IPS-15b (cell line): ENCODE measurements around the gene ZNF280D.

Experiments
- H3K27me3 ChIP-seq: one replicate; pipeline ENCODE4 v1.6.1; 2013; ENCODE audit warnings: low read length; ENCODE audit not compliant: control insufficient read depth, insufficient read depth
- H3K36me3 ChIP-seq: one replicate; pipeline ENCODE4 v1.6.1; 2013; ENCODE audit warnings: low read length; ENCODE audit not compliant: control insufficient read depth, insufficient read depth
- H3K4me1 ChIP-seq: one replicate; pipeline ENCODE4 v1.6.1; 2013; ENCODE audit warnings: mild to moderate bottlenecking, low read length; ENCODE audit not compliant: control insufficient read depth, insufficient read depth
- H3K4me3 ChIP-seq: one replicate; pipeline ENCODE4 v1.5.1; 2013; ENCODE audit warnings: low read depth, low read length
- H3K9ac ChIP-seq: one replicate; pipeline ENCODE4 v1.6.1; 2013; ENCODE audit warnings: low read depth, mild to moderate bottlenecking, low read length
- H3K9me3 ChIP-seq: one replicate; pipeline ENCODE4 v1.6.1; 2013; ENCODE audit warnings: mild to moderate bottlenecking, low read length; ENCODE audit not compliant: control insufficient read depth, insufficient read depth

Gene ZNF280D

DNA sequence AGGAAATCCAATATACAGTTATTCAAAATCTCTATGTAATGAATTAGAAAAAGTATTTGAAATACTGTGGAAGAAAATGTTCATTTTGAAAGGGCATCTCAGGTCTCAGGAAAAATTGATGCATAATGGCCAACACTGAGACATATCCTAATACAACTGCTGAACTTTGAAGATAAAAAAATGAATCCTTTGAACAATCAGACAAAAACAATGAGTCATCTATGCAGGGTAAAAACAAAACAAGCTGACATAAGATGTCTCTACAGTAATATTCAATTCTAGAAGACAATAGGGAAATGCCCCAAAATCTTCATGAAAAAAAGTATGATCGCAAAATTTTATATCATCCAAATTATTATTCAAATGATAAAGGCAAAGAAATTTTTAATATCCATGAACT is 34.0 kb upstream of the ZNF280D start:
- Histone ChIP-seq H3K9me3 (no peaks in the 10 kb centered on the region), H3K27me3 (no peaks in the 10 kb centered on the region), H3K9ac (no peak overlapping the region), H3K4me1 (no peaks in the 10 kb centered on the region), H3K4me3 (no peak overlapping the region), H3K36me3 (no peaks in the 10 kb centered on the region)

DNA sequence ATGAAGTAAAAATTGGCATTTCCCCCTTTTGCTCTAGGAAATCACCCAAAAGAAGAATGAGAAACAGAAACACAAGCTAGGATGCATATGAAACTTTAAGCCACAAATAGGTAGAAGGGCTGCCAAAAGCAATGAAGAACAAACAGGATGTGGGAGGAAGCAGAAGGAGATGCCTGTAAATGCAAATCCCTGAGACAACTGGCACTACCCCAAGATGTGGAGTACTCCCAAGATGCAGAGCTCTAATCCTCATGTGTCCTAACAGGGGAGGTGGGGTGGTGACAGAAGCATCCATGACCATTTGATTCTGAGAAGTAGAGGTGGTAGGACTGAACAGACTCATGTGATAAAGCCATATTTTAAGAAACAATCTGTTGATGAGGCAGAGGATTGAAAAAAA is 31.9 kb upstream of the ZNF280D start:
- H3K36me3 ChIP-seq = no peaks in the 10 kb centered on the region

DNA sequence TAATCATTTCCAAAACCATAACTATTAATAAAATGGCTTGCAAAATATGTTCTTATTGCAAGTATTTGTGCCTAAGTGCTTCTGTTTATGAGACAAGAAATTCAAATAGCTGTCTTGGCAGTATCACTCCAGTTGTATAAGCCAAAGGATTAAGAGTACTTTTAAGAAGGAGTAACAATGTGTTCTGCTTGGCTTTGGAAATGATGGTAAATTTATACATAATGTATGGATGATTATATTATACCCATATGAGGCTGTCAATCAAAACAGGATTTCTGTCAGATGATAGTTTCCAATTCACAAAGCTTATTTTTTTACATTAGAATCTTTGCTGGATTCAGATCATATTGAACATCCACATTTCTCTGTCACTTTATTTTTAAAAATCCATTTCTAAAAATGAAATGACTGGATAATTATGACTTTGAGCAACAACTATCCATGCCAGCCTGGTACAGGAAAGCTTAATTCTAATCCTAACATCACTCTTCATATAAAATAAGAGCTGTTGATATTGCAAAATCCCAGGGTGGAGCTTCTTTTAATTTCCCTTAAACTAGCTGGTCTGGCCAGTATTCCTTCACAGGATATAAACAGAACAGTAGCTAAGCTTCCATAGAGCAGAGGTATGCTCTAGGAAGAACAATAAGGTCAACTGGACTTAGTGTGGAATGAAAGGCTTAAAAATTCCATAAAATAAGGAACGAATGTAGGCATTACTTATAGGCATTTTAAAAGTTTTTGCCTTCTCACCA is 30.0 kb upstream of the ZNF280D start:
- H3K4me1 ChIP-seq = peaks cover 2% of the 10 kb centered on the region
- no peaks in the 10 kb centered on the region for H3K27me3 ChIP-seq
- H3K4me3 ChIP-seq = no peak overlapping the region
- H3K36me3 ChIP-seq = no peaks in the 10 kb centered on the region
- no peaks in the 10 kb centered on the region for H3K9me3 ChIP-seq
- no peak overlapping the region for H3K9ac ChIP-seq

More for the DNA sequence above, 31.9 kb upstream of the ZNF280D start:
- Histone ChIP-seq H3K4me1 (no peaks in the 10 kb centered on the region), H3K9me3 (no peaks in the 10 kb centered on the region), H3K9ac (no peak overlapping the region), H3K27me3 (no peaks in the 10 kb centered on the region), H3K4me3 (no peak overlapping the region)

DNA sequence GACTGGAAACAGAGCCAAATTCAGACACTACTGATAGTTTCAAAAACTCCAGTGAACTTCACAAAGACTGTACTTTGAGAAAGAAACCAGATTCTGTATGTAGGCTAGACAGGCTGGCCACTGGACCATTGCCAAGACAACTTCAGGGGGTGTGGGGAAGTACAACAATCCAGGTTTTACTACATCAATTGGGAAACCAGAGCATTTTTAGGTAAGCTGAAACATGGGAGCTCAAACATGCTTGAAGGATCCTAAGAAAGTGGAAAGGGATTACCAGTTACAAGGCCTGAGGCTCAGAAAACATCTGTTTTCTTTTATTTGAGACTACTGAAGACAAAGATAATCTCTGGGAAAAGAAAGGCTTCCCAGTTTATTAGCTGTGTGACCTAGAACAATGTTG is 26.9 kb upstream of the ZNF280D start:
- no peaks in the 10 kb centered on the region for H3K36me3 ChIP-seq
- no peak overlapping the region for H3K4me3 ChIP-seq
- H3K9me3 ChIP-seq = no peaks in the 10 kb centered on the region
- no peak overlapping the region for H3K9ac ChIP-seq
- H3K27me3 ChIP-seq = no peaks in the 10 kb centered on the region
- H3K4me1 ChIP-seq = peaks cover 2% of the 10 kb centered on the region

DNA sequence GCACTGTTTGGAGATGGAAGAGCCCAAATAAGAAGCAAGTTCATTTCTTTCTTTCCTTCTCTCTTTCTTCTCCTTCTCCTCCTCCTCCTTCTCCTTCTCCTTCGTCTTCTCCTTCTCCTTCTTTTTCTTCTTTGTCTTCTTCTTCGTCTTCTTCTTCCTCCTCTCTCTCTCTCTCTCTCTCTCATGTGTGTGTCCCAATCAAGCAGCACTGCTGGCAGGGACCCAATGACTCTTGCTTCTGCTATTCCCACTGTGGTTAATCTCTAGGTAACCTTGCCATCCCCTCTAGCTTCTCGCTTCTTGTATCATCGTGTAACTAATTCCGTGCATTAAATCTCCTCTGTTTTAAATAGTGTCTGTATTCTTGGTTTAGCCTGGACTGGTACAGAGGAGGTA is 26.1 kb upstream of the ZNF280D start:
- H3K36me3 ChIP-seq = no peaks in the 10 kb centered on the region
- no peaks in the 10 kb centered on the region for H3K27me3 ChIP-seq
- no peak overlapping the region for H3K4me3 ChIP-seq
- no peaks in the 10 kb centered on the region for H3K9me3 ChIP-seq
- H3K4me1 ChIP-seq = peaks cover 2% of the 10 kb centered on the region
- no peak overlapping the region for H3K9ac ChIP-seq

DNA sequence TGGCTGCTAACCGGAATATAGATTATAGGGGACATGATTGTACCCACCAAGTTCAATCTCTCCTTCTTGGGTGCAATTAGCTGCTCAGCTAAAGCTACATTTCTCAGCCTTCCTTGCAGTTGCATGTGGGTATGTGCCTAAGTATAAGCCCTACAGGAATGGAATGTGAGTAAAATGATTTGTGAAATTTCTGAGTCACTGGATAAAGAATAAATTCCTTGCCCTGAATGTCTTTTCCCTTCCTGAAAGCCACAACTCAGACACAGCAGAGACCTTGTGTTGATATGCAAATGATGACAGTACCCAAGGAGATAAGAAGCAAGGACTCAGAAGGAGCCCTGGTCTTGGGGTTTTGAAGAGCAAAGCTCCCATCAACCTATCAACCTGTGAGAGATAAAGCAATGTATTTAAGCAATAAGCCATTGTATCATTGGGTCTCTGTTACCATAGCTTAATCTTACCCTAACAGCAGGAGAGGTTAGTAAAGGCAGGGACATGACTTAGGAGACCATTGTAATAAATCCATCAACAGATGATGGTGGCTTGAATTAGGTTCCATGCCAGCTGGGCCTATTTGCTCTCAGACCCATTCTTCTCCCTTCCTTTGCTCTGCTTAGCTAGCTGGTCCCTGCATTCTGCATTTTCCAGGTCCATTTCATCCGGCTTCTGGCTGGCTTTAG is 25.6 kb upstream of the ZNF280D start:
- no peak overlapping the region for H3K4me3 ChIP-seq

DNA sequence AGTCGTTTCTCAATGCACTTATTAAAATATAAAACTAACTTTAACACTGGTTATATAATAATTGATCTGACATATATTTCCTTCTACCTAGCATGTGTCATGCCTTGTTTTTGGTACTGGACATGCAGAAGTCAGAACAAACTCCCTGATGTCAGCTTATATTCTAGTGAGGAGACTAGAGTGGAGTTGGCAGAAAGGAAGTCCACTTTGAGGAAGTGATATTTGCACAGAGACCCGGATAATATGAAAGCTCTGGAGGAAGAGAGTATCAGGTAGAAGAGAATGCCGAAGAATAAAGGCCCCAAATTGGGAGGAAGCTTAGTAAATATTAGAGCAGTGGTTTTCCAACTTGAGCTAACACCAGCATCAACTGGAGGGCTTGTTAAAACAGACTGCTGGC is 24.6 kb upstream of the ZNF280D start:
- H3K36me3 ChIP-seq = no peaks in the 10 kb centered on the region
- peaks cover 2% of the 10 kb centered on the region for H3K4me1 ChIP-seq
- no peaks in the 10 kb centered on the region for H3K27me3 ChIP-seq
- no peaks in the 10 kb centered on the region for H3K9me3 ChIP-seq
- H3K9ac ChIP-seq = no peak overlapping the region
- no peak overlapping the region for H3K4me3 ChIP-seq

More for the DNA sequence above, 25.6 kb upstream of the ZNF280D start:
- H3K9ac ChIP-seq = no peak overlapping the region
- H3K4me1 ChIP-seq = peaks cover 2% of the 10 kb centered on the region
- no peaks in the 10 kb centered on the region for H3K27me3 ChIP-seq
- no peaks in the 10 kb centered on the region for H3K9me3 ChIP-seq
- no peaks in the 10 kb centered on the region for H3K36me3 ChIP-seq

DNA sequence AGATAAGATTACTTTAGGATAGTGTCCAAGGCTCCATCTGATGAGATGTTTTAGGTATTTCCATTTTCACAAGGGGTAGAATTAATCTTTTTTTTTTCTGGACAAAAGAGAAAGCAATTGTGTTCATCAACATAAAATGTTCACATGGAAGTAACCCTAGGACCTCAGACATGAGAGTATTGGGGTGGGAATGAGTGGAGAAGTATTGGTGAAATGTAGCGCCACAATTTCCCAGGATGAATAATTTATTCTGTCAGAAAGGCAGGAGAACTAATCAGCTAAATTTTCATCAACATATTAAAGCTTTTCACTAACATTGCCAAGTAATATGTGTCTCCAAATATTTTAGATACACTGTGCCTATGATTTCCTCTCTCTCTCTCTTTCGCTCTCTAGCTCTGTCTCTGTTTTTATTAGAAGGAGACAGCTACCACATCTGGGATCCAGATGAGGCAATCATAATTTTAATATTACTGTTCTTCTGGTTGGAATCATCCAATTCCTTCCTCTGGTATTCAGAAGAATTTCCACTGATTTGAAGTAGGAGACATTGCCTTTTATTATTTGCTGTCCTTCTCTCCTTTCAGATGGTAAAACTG is 21.6 kb upstream of the ZNF280D start:
- Histone ChIP-seq H3K27me3 (no peaks in the 10 kb centered on the region), H3K36me3 (no peaks in the 10 kb centered on the region), H3K4me1 (peaks cover 2% of the 10 kb centered on the region), H3K9me3 (no peaks in the 10 kb centered on the region), H3K4me3 (no peak overlapping the region), H3K9ac (no peak overlapping the region)

DNA sequence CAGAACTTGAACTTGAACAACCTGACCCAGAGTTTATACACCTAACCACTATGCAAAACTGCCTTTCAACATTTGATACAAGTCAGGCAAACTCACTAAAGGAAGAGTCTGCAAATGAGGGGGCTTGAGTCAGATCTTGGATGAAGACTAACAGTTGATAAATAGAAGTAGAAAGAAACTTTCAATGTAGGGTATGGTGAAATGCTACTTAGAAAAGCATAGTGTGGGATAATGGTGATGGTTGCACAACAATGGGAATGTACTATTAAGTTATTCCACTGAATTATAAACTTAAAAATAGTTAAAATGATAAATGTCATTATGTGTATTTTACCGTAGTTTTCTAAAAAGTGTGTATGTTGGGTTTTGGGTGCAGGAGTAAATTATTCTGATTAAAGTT is 19.7 kb upstream of the ZNF280D start:
- H3K4me1 ChIP-seq = no peaks in the 10 kb centered on the region
- no peak overlapping the region for H3K9ac ChIP-seq
- H3K9me3 ChIP-seq = no peaks in the 10 kb centered on the region
- H3K27me3 ChIP-seq = no peaks in the 10 kb centered on the region
- no peaks in the 10 kb centered on the region for H3K36me3 ChIP-seq
- no peak overlapping the region for H3K4me3 ChIP-seq

DNA sequence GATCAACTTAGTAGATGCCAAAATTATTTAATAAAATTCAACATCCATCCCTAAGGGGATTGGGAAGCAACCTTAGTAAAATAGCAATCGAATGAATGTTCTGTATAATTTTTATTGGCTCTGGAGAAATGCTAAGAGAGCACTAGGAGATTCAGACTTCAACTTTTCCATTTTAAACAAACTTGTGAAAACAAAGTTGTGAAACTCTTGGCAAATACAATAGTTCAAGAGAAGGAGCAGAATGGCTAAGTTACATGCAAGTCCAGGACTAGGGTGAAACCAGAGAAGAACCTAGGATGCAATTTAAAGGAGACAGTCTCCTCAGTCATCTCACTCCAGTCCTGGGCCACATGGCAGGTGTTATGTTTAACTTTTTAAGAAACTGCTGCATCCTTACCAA is 16.7 kb upstream of the ZNF280D start:
- no peaks in the 10 kb centered on the region for H3K4me1 ChIP-seq
- no peaks in the 10 kb centered on the region for H3K27me3 ChIP-seq
- H3K4me3 ChIP-seq = no peak overlapping the region
- no peaks in the 10 kb centered on the region for H3K9me3 ChIP-seq
- H3K9ac ChIP-seq = no peak overlapping the region
- no peaks in the 10 kb centered on the region for H3K36me3 ChIP-seq

DNA sequence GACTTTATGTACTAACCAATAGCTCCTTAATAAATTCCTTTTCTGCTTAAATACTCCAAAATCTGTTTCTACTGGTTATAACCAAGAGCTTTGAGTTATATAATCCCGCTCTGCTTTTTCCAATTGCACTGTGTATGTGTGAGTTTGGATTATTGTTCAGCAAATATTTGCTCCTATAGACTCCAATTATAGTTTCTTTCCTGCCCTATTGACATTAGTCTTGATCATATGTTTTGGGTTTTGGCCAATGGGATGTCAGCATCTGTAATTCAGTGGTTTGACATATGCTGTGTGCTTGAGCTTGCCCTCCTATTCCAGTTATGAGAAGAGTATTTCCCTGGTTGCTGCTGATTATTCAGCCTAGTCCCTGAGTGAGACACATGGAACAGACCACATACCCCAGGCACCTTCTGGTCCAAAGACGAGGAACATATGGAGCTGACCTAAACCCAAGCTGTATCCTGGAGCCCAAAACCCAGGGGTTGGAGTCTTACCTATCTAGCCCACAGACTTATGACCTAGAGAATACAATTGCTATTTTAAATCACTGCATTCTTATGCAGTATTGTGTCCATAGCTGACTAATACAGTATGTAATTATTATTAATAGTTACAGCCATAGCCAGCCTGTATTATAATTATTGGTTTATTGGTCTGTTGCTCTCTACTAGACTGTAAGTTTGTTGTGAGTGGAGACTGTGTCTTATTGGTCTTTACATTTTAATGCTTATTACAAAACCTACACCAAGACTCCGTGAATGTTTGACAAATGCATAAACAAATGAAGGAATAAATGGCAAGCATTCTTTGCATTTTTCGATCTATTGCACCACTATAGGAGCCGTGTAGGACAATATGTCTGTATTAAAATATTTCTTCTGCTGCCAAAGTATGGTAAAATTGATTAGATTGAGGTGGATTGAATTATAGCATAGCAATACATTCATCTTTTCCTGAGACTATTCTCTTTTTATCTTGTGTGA is 11.7 kb upstream of the ZNF280D start:
- H3K9ac ChIP-seq = no peak overlapping the region
- H3K36me3 ChIP-seq = no peaks in the 10 kb centered on the region
- H3K4me1 ChIP-seq = peaks cover 1% of the 10 kb centered on the region
- no peak overlapping the region for H3K4me3 ChIP-seq
- no peaks in the 10 kb centered on the region for H3K9me3 ChIP-seq
- no peaks in the 10 kb centered on the region for H3K27me3 ChIP-seq
